Right renal cortex interstitium (tissue), 3 donors: ENCODE data around the gene PLA2G2A. TPM values are rescaled to one million over a fixed set of nuclear protein-coding genes. Genes with fewer than 3 reads are reported as not detected.

Experiments
- DNase-seq, 3 donors: peaks; one replicate each; pipeline ENCODE4 v3.0.0-alpha.2; 2013; ENCODE audit warnings: low read depth in 3 of 3, low spot score in 2 of 3
- polyA plus RNA-seq, 3 donors: library from polyadenylated mRNA; unstranded; fragments of 120-200 nt; gene quantifications; one replicate each; pipeline ENCODE4 v1.2.1, GENCODE V29; 2013; ENCODE audit not compliant: insufficient read length in 3 of 3

PLA2G2A gene
- polyA plus RNA-seq, 3 donors: not detected

GRCh38 chr1:19974822-19975416, 4.5 kb downstream of the PLA2G2A start:
- DNase-seq: peak in 1 of 3 donors; percentile 21

- DNase-seq: no peak
Measured at GRCh38 chr1:19973616-19974015, 5.8 kb downstream of the PLA2G2A start.

GRCh38 chr1:19971664-19972063, 7.8 kb downstream of the PLA2G2A start:
- no peak for DNase-seq

GRCh38 chr1:19969898-19970660, 9.3 kb downstream of the PLA2G2A start:
- DNase-seq: no peak

GRCh38 chr1:19967808-19968207, 11.6 kb downstream of the PLA2G2A start:
- peak; percentile 23 to 61 (median 54) for DNase-seq

GRCh38 chr1:19964542-19964941, 14.9 kb downstream of the PLA2G2A start:
- no peak for DNase-seq

GRCh38 chr1:19963636-19964035, 15.8 kb downstream of the PLA2G2A start:
- no peak for DNase-seq

- DNase-seq: no peak
Measured at GRCh38 chr1:19960591-19960990, 18.8 kb downstream of the PLA2G2A start.

GRCh38 chr1:19957779-19958178, 21.6 kb downstream of the PLA2G2A start:
- DNase-seq: no peak

- no peak for DNase-seq
Measured at GRCh38 chr1:19955534-19956170, 23.8 kb downstream of the PLA2G2A start.

- DNase-seq: no peak
Measured at GRCh38 chr1:19954059-19954458, 25.4 kb downstream of the PLA2G2A start.

- DNase-seq: no peak
Measured at GRCh38 chr1:19949016-19949415, 30.4 kb downstream of the PLA2G2A start.

- no peak for DNase-seq
Measured at GRCh38 chr1:19946971-19947370, 32.4 kb downstream of the PLA2G2A start.

GRCh38 chr1:19946331-19946751, 33.1 kb downstream of the PLA2G2A start:
- DNase-seq: no peak

GRCh38 chr1:19945914-19946313, 33.5 kb downstream of the PLA2G2A start:
- DNase-seq: no peak

- DNase-seq: no peak
Measured at GRCh38 chr1:19942657-19943056, 36.8 kb downstream of the PLA2G2A start.

GRCh38 chr1:19942088-19942487, 37.3 kb downstream of the PLA2G2A start:
- no peak for DNase-seq

- no peak for DNase-seq
Measured at GRCh38 chr1:19941206-19941568, 38.2 kb downstream of the PLA2G2A start.

- no peak for DNase-seq
Measured at GRCh38 chr1:19940486-19941205, 38.8 kb downstream of the PLA2G2A start.

- no peak for DNase-seq
Measured at GRCh38 chr1:19938472-19938871, 40.9 kb downstream of the PLA2G2A start.

- no peak for DNase-seq
Measured at GRCh38 chr1:19936061-19936750, 43.2 kb downstream of the PLA2G2A start.
